Measurements from ENCODE around the gene RPL27.
"Not testable (repeated sequence)": the region's sequence is repeated elsewhere in the genome, so short reads cannot be mapped to it uniquely, and the experiment has no call there.

RPL27 gene

GRCh38 chr17:42992872-42993271 is 5.3 kb upstream of the RPL27 start:
- DNase-seq (ENCODE audit: low read depth, low spot score), result no peak

GRCh38 chr17:42993913-42994312 is 4.3 kb upstream of the RPL27 start:
- DNase-seq (ENCODE audit: low read depth, low spot score), result not testable (repeated sequence)

- no peak for DNase-seq (ENCODE audit: low read depth, low spot score)
Observed at GRCh38 chr17:42997390-42997983, 732 bp upstream of the RPL27 start.

GRCh38 chr17:42999003-42999525 is 845 bp downstream of the RPL27 start:
- no peak for DNase-seq (ENCODE audit: low read depth, low spot score)

DNA sequence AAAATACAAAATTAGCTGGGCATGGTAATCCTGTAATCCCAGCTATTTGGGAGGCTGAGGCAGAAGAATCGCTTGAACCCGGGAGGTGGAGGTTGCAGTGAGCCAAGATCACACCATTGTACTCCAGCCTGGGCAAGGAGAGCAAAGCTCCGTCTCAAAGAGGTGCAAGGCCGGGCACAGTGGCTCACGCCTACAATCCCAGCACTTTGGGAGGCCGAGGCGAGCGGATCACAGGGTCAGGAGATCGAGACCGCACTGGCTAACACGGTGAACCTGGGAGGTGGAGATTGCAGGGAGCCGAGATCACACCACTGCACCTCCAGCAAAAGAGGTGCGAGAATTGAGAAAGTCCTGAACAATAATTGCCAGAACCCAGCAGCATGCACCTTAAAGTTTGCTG is 2.7 kb downstream of the RPL27 start:
- DNase-seq (ENCODE audit: low read depth, low spot score), result not testable (repeated sequence)

GRCh38 chr17:43003542-43004172 is 5.4 kb downstream of the RPL27 start:
- no peak for DNase-seq (ENCODE audit: low read depth, low spot score)

GRCh38 chr17:43006639-43007551 is 8.7 kb downstream of the RPL27 start, which contains the start of gene IFI35:
TSS of gene IFI35 (plus strand) at chr17:43006784. CDS start at chr17:43006948, 164 bp downstream.
- peak; percentile 79 for DNase-seq (ENCODE audit: low read depth, low spot score)

DNA sequence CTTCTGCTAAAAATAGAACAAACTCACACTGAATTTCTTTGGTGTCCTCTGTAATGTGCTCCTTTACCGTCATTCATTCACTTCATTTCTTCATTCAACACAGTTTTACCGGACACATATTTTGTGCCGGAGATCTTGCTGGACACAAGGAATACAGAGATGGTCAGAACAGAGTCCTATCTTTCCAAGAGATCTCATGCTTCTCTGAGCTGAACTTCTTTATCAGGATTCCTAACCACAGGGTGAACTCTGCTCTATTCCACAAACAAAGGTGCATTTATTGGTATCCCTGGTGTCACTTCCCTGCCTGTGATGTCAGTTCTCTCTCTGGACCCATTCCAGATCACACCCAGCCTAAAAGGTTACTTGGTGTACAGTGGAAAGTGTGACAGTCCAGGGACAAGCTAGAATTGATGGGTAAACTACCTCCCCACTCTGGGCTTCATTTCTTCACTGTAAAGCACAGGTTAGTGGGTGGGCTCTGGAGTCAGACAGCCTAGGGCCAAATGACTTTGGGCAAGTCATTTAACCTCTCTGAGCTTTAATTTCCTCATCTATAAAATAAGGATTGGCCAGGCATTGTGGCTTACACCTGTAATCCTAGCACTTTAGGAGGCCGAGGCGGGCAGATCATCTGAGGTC is 12.6 kb downstream of the RPL27 start:
- DNase-seq (ENCODE audit: low read depth, low spot score), result no peak

DNA sequence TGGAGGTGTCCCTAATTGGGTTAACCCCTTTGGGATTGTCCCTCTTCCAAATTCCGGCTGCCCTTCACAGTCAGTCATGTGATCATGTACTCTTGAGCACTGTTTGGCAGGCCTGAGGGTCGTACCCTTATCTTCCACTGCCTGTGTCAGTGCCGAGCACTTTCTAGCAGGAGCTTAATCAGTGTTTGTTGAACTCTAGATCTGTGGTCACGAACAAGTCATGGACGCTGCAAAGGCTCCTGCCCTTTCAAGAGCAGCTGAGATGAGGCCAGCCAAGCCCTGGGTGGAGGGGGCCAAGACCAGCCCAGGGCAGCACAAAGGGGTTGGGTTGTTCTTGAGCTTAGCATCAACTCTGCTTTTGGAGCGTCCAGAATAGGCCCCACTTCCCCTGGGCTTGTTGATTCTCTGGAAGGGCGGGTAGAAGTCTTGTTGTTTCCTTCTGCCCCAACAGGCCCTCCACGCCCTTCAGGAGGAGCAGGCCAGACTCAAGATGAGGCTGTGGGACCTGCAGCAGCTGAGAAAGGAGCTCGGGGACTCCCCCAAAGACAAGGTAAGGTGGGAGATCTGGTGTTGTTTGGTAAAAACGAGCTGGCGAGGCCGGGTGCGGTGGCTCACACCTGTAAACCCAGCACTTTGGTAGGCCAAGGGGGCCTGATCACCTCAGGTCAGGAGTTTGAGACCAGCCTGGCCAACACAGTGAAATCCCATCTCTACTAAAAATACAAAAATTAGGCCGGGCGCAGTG is 13.7 kb downstream of the RPL27 start:
- no peak for DNase-seq (ENCODE audit: low read depth, low spot score)

- DNase-seq (ENCODE audit: low read depth, low spot score), result no peak
Observed at GRCh38 chr17:43013296-43013695, 15.1 kb downstream of the RPL27 start.

GRCh38 chr17:43014020-43014648 is 15.9 kb downstream of the RPL27 start:
- DNase-seq (ENCODE audit: low read depth, low spot score), result no peak

GRCh38 chr17:43014649-43015542 is 16.7 kb downstream of the RPL27 start:
- no peak for DNase-seq (ENCODE audit: low read depth, low spot score)

- DNase-seq (ENCODE audit: low read depth, low spot score), result no peak
Observed at GRCh38 chr17:43015579-43015978, 17.4 kb downstream of the RPL27 start.

DNA sequence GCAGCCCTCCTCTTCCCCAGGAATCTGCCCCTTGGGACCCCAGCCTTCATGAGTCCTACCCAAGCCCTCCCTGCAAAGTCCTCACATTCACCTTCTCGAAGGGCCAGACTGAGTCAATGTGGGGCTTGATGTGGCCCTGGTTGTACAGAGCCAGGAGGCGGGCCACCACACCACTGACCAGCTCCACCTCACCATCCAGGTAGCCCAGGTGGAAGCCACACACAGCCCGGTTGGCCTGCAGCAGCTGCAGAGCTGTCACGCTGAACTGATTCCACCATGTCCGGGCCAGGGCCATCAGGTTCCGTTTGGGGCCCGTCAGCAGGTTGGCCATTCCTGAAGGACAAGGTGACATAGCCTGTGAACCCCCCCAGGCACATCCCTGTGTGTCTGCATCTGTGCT is 18.0 kb downstream of the RPL27 start:
- no peak for DNase-seq (ENCODE audit: low read depth, low spot score)

DNA sequence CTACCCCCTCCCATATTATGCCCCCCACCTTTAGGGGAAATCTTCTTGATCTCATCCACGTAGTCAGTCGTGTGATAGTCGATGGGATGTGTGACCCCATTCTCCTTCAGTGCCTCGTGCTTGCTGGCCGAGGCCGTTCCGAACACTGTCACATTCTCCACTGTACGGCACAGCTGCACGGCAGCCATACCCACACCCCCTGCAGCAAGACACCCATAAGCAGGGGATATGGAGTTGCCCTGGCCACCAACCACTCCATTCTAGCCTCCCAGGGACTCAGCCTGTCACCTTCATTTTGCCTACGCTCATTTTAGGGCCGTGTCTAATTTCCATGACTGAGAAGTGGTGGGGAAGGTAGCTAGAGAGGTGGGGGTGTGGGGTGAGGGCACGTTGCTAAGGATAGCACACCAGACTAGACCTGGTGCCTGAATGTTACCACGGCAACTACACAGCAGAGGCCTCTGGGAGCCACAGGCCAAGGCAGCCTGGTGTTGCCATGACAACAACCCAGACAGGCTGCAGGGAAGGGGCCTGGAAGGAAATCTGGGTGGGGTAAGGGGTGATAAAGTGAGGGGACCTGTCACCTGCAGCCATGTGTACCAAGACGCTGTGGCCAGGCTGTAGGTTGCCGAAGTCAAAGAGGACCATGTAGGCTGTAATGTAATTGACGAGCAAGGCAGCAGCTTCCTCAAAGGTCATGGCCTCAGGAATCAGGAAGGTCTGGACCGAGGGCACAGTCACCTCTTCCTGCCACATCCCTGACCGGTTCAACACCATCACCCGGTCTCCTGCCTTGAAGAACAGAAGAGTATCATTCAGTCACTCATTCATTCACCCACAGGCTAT is 20.0 kb downstream of the RPL27 start:
- DNase-seq (ENCODE audit: low read depth, low spot score), result no peak

DNA sequence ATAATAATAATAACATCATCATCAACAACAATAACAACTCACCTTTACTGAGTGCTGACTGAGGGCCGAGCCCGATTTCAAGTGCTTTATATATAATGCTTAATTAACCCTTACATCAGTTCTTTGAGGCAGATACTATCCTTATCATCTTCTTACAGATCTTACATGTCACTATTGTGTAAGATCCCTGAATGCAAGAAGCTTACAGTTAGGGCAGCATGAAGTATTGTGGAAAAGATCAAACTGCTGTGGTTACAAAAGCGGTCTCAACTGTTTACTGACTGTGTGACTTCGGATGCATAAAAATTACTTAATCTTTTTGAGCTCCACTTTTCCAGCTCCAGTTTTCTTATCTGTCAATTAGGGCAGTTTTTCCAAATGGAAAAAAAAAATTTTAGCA is 20.7 kb downstream of the RPL27 start:
- DNase-seq (ENCODE audit: low read depth, low spot score), result no peak

DNA sequence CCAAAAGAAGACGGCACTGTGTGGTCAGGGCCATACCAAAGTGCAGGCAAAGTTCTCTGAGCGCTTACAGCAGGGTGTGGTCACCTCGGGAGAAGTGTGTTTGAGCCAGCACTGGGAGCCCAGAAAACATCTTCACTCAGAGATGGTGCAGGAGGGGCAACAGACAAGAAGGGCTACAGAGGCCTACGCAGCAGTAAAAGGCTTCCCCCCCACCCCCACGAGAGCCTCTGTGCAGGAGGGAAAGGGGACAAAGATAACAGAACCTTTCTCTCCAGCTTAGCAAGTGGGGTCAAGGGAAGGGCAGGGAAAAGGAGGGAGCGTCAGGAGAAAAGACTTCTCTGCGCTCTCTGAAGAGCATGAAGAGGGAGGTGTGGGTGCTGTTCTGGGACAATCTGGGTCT is 21.2 kb downstream of the RPL27 start:
- no peak for DNase-seq (ENCODE audit: low read depth, low spot score)

- DNase-seq (ENCODE audit: low read depth, low spot score), result no peak
Observed at GRCh38 chr17:43020030-43020621, 21.9 kb downstream of the RPL27 start.
